ENCODE measurements around the gene SLAMF8. TPM values are rescaled to one million over a fixed set of nuclear protein-coding genes. Genes with fewer than 3 reads are reported as not detected.

SLAMF8 gene
- total RNA-seq, 2 donors from 2014 or later: 0.44 TPM; not detected in 1

DNA sequence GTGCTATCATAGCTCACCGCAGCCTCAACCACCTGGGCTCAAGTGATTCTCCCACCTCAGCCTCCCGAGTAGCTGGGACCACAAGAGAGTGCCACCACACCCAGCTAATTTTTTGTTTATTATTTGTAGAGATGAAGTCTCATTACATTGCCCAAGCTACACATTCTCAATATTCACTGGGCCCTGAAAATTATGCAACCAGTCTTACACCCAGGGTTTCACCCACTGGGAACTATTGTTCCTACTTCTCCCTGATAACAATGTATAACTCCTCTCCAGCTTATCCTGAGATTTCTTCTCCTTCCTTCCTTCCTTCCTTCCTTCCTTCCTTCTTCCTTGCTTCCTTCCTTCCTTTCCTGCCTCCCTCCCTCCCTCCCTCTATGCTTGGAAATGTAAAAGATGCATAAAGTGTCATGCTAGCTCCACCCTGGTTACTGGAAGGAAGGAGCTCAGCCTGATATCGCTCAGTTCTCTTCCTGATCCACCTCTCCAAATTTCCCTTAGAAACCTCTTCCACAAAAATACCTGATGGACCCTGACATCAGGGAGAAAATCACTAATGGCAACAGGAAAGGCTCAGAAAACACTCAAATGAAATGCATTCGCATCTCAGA lies 47.0 kb downstream of the SLAMF8 start:
- DNase-seq (no peak), ATAC-seq (no peak)
- H3K9me3 ChIP-seq (ENCODE audit: control insufficient read depth, low read length, poor library complexity, severe bottlenecking): no peaks in the 10 kb centered on the region
- peaks cover 9% of the 10 kb centered on the region for H3K4me1 Mint-ChIP-seq
- H3K27me3 Mint-ChIP-seq: peaks cover 25% of the 10 kb centered on the region
- H3K27ac Mint-ChIP-seq: no peak overlapping the region
- peaks cover 11% of the 10 kb centered on the region for H3K36me3 Mint-ChIP-seq (ENCODE audit: low read depth)
- H3K4me3 Mint-ChIP-seq: no peak overlapping the region

DNA sequence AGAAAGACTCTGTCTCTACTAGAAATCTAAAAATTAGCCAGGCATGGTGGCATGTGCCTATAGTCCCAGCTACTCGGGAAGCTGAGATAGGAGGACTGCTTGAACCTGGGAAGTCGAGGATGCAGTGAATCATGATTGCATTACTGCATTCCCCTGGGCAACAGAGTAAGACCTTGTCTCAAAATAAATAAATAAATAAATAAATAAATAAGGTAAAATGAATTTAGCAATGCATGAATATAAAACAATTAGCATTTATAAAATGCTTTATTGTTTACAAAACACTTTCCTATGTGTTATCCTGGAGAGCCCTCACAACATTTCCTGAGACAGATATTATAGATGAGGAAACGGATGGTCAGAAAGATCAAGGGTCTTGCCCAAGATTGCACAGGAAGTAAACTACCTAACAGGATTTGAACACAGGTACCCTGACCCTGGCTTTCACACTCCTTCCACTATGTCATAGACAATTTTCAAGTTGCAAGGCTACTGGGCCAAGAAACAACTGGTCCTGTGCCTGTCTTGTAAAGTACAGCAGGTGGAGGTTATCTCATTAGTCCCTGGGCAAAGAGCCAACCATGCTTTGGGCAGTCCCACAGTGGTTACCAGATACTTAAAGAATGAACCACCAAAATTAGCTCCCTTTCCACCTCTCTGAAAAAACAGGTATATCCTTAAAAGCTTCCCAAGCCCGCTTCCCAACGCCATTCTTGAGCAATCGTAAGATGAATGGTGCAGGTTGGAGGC lies 51.2 kb downstream of the SLAMF8 start:
- peaks cover 32% of the 10 kb centered on the region for H3K27me3 Mint-ChIP-seq
- no peaks in the 10 kb centered on the region for H3K9me3 ChIP-seq (ENCODE audit: control insufficient read depth, low read length, poor library complexity, severe bottlenecking)
- DNase-seq (no peak), ATAC-seq (no peak)
- H3K4me1 Mint-ChIP-seq: peaks cover 10% of the 10 kb centered on the region
- H3K27ac Mint-ChIP-seq: no peak overlapping the region
- no peak overlapping the region for H3K4me3 Mint-ChIP-seq
- peaks cover 8% of the 10 kb centered on the region for H3K36me3 Mint-ChIP-seq (ENCODE audit: low read depth)

DNA sequence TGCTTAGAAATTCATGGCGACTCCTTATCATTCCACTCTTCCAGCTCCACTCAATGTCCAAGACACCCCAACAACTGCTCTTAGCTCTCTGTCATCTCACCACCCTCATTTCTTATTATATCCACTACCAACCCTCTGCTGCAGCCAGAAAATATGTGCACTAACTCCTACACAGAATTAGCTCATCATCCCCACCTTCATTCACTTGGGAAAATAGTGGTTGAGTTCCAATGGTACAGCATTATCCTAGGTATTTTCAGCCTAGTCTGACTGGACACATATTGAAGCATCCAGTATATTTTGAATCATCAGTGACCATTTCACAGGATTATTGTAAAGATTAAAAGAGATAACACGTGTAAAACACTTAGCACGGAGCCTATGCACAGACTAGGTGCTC lies 52.5 kb downstream of the SLAMF8 start:
- H3K4me1 Mint-ChIP-seq: peaks cover 7% of the 10 kb centered on the region
- H3K27ac Mint-ChIP-seq: peak overlapping the region; percentile 39
- H3K9me3 ChIP-seq (ENCODE audit: control insufficient read depth, low read length, poor library complexity, severe bottlenecking): no peaks in the 10 kb centered on the region
- ATAC-seq (no peak), DNase-seq (no peak)
- H3K27me3 Mint-ChIP-seq: peaks cover 32% of the 10 kb centered on the region
- no peak overlapping the region for H3K4me3 Mint-ChIP-seq
- H3K36me3 Mint-ChIP-seq (ENCODE audit: low read depth): peaks cover 7% of the 10 kb centered on the region

DNA sequence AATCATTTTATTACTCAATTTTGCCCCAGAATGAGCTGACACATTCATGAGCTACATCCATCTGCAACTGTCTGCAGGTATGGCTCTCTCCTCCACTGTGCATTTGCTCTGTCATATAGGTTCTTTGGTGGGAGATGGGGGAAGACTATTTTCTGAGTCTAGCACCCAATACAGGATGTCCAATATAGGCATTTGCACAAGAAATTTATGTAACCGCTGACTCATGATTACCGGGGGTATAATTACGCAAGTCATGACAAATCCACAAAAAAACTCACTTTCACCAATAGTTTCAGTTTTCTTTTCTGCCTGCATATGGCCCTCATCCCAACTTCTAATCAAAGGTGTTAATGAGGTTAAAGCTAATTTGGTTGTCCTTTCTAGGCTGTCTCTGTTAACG lies 53.3 kb downstream of the SLAMF8 start:
- no peak for ATAC-seq
- H3K9me3 ChIP-seq (ENCODE audit: control insufficient read depth, low read length, poor library complexity, severe bottlenecking): no peaks in the 10 kb centered on the region
- Mint-ChIP-seq H3K4me1 (peaks cover 8% of the 10 kb centered on the region), H3K4me3 (no peak overlapping the region), H3K36me3 (ENCODE audit: low read depth) (peaks cover 4% of the 10 kb centered on the region), H3K27me3 (peaks cover 30% of the 10 kb centered on the region), H3K27ac (no peak overlapping the region)
- no peak for DNase-seq

DNA sequence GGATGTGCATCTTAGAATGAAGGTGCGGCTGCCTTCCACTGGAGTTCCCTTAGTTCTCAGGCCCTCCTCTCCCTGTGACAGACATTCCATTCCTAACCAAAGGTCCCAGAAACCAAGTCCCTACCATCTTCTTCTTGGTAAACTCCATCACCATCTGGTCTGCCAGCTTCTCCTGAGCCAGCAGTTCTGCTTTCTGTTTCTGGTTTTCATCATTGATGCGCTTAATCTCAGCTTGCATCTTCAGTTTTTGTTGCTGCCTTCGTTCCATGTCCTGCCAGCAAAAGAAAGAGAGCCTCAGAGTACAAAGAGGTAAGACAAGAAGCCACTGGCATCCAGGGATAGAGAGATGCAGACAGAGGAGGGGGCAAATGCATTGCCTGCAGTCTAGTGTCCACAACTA lies 53.8 kb downstream of the SLAMF8 start:
- no peak for DNase-seq
- Mint-ChIP-seq H3K36me3 (ENCODE audit: low read depth) (peaks cover 4% of the 10 kb centered on the region), H3K4me1 (peaks cover 8% of the 10 kb centered on the region), H3K4me3 (no peak overlapping the region), H3K27ac (no peak overlapping the region), H3K27me3 (peaks cover 26% of the 10 kb centered on the region)
- H3K9me3 ChIP-seq (ENCODE audit: control insufficient read depth, low read length, poor library complexity, severe bottlenecking): no peaks in the 10 kb centered on the region
- no peak for ATAC-seq

DNA sequence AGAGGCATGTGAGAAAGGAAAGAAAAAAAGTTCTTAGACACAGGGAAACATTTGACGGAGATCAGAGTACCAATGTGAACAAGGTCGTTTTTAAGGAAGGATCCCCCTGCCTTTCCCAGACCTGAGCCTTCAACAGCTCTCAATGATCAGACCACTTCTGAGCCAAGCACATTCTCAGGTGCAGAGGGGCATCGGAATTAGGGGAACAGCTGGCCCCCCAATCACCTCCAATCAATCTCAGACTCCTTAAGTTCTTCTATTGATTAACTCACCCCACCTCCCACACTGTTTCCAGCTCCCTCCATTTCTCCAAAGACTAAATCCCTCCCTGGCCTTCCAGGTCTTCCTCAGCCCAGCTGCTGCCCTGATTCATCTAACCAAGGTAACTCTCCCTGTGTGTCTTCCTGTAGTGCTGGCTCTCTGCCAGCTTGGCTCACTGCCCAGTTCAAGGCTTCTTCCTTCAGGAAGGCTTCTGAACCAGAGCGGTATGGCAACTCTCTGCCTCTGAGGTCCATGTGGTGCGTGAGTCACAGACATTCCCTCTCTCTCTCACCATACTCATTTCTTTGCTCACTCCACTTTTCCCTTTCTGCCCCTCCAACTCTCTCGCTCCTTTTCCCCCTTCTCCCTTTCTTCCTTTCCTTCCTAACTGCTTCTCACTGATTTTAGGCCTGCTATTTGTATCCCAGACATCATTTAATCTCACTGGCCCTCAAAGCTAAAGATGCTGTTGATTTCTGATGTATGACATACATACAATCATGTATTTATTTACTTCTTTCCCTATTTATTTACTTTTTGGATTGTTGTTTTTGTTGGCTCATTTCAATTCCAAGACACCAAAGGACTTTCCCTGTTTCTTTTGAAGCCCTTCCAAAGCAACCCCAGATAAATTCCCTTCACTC lies 55.2 kb downstream of the SLAMF8 start:
- peaks cover 12% of the 10 kb centered on the region for H3K27me3 Mint-ChIP-seq
- peaks cover 9% of the 10 kb centered on the region for H3K4me1 Mint-ChIP-seq
- H3K27ac Mint-ChIP-seq: no peak overlapping the region
- no peaks in the 10 kb centered on the region for H3K9me3 ChIP-seq (ENCODE audit: control insufficient read depth, low read length, poor library complexity, severe bottlenecking)
- DNase-seq: peak in 2 of 3 donors; percentile 22 to 26
- no peak for ATAC-seq
- H3K36me3 Mint-ChIP-seq (ENCODE audit: low read depth): peaks cover 4% of the 10 kb centered on the region
- no peak overlapping the region for H3K4me3 Mint-ChIP-seq

DNA sequence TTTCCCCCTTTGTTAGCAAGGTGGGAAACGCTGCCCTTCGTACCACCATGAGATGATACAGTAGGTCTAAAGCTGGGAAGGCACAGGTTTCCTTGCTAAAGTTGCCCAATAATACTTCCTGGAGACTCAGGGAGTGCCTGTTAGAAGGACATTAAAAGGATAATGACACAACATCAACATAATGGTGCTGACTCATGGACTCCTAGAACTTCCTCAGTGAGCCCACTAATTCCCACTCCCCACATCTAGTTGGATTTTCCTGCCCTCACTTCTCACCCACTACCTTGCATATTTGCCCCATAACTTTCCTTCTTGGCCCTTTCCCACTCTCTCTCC lies 55.8 kb downstream of the SLAMF8 start:
- H3K27me3 Mint-ChIP-seq: peaks cover 12% of the 10 kb centered on the region
- DNase-seq (no peak), ATAC-seq (no peak)
- H3K9me3 ChIP-seq (ENCODE audit: control insufficient read depth, low read length, poor library complexity, severe bottlenecking): no peaks in the 10 kb centered on the region
- peaks cover 4% of the 10 kb centered on the region for H3K36me3 Mint-ChIP-seq (ENCODE audit: low read depth)
- no peak overlapping the region for H3K4me3 Mint-ChIP-seq
- H3K27ac Mint-ChIP-seq: no peak overlapping the region
- H3K4me1 Mint-ChIP-seq: peaks cover 9% of the 10 kb centered on the region

DNA sequence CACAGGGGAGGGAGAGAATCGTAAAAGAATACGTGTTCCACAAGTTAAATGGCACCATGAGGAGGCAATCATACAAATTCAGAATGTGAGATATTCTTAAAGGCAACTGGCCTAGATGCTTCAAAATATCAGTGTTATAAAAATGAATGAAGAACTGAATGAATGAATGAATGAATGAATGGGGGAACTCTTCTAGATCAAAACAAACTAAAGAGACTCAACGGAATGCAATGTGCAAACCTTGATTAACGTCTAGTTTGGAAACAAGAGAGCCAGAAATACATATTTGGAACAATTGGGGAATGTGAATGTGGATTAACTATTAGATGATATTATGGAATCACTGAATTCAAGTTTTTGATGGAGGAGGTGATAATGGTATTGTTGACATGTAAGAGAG lies 56.5 kb downstream of the SLAMF8 start:
- Mint-ChIP-seq H3K4me3 (no peak overlapping the region), H3K27ac (no peak overlapping the region), H3K27me3 (peaks cover 12% of the 10 kb centered on the region)

DNA sequence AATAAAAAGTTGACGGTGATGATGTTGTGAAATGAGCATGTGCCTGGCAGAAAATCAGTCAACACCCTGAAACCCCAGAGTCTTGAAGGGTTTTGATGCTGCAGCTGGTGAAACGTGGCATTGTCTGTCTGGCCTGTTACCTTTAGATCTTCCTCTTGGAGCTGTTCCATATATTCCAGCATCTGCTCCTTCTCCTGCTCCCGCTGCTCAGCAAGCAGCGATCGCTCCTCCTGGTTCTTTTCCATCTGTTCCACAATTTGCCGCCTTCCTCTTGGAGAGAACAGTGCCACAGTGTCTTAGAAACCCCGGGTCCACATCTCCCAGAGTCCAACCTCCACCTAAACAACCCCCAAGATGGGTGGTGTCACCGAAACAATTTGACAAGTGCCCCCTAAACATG lies 57.6 kb downstream of the SLAMF8 start:
- Mint-ChIP-seq H3K4me3 (no peak overlapping the region), H3K27me3 (peaks cover 6% of the 10 kb centered on the region), H3K36me3 (ENCODE audit: low read depth) (peaks cover 2% of the 10 kb centered on the region), H3K4me1 (peaks cover 7% of the 10 kb centered on the region), H3K27ac (peak overlapping the region; percentile 86)
- no peak for DNase-seq
- no peak for ATAC-seq
- H3K9me3 ChIP-seq (ENCODE audit: control insufficient read depth, low read length, poor library complexity, severe bottlenecking): no peaks in the 10 kb centered on the region

More for the DNA sequence above, 56.5 kb downstream of the SLAMF8 start:
- DNase-seq (no peak), ATAC-seq (no peak)
- no peaks in the 10 kb centered on the region for H3K9me3 ChIP-seq (ENCODE audit: control insufficient read depth, low read length, poor library complexity, severe bottlenecking)
- Mint-ChIP-seq H3K36me3 (ENCODE audit: low read depth) (peaks cover 4% of the 10 kb centered on the region), H3K4me1 (peaks cover 9% of the 10 kb centered on the region)

Other genes starting within 250 kb of the SLAMF8 start
- gene APCS, start 239.0 kb upstream of the SLAMF8 start, total RNA-seq: not detected
- not detected for gene CRP, start 112.3 kb upstream of the SLAMF8 start, total RNA-seq
- gene DUSP23, start 45.9 kb upstream of the SLAMF8 start, total RNA-seq: 10 to 100 TPM in 1 of 2 donors, 1 to 10 TPM in 1; 7.9 to 12.0 TPM
- under 1 TPM; 0.27 to 0.81 TPM for gene FCRL6, start 24.5 kb upstream of the SLAMF8 start, total RNA-seq
- not detected for gene VSIG8, start 35.8 kb downstream of the SLAMF8 start, total RNA-seq
- gene CFAP45, start 73.3 kb downstream of the SLAMF8 start, total RNA-seq: 1 to 10 TPM; 4.6 to 6.3 TPM
- 100 to 1,000 TPM; 515 to 717 TPM for gene TAGLN2, start 98.6 kb downstream of the SLAMF8 start, total RNA-seq
- under 1 TPM in 1 of 2 donors, not detected in 1; 0.07 TPM for gene IGSF9, start 118.7 kb downstream of the SLAMF8 start, total RNA-seq
- not detected for gene SLAMF9, start 127.4 kb downstream of the SLAMF8 start, total RNA-seq
- gene PIGM, start 205.1 kb downstream of the SLAMF8 start, total RNA-seq: 1 to 10 TPM; 2.7 to 3.0 TPM
- gene KCNJ10, start 243.3 kb downstream of the SLAMF8 start, total RNA-seq: not detected